Astrocyte of the cerebellum (primary cell): ENCODE results near the gene GLIS1.

Experiments used
- DNase-seq: peaks from one replicate; pipeline ENCODE4 v3.0.0-alpha.2; 2011; ENCODE audit warnings: low read depth
- H3K4me3 ChIP-seq: 2 replicates; pipeline ENCODE4 v1.5.1; 2011; ENCODE audit warnings: mild to moderate bottlenecking, low read depth, low read length, moderate library complexity
- CTCF ChIP-seq: IDR thresholded peaks from 2 replicates; pipeline ENCODE4 v1.5.1; 2012; ENCODE audit warnings: low read length, low read depth, moderate library complexity, mild to moderate bottlenecking; ENCODE audit errors: missing control alignments
- in situ Hi-C: cut with HindIII; loops from 2 replicates; pipeline ENCODE4 v1.10.0; 2017; ENCODE audit warnings: low sequenced_read_pairs

The GLIS1 gene

DNA sequence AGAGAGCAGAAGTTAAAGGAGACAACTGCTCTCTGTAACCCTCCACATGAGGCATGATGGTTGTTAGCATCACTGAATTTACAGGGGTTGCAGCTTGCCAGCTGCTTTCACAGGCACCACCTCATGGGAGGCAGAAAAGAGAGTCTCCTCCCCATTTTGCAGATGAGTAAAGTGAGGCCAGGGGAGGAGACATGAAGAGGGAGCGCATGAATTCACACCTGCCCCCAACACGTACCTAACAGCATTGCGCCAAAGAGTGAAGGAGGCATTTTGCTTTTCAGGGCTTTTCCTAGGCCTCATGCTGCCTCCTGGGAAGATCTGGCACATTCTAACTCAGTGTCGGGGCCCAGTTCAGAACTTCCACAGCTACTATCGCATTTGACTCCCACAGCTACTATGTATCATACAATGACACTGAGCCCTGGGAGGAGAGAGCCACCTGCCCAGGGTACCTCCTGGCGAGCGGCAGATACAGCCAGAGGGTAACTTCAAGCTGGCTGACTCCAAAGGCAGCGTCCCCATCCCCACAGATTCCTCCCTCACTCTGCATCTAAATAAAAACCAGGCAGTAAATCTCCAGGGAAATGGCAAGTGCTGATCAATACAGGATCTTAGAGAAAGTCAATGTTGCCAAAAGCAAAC lies 34.0 kb downstream of the GLIS1 start:
- in situ Hi-C loops, result no loop called here
- no peak for DNase-seq
- H3K4me3 ChIP-seq, result no peak overlapping the region
- TF ChIP-seq CTCF, result no peak

DNA sequence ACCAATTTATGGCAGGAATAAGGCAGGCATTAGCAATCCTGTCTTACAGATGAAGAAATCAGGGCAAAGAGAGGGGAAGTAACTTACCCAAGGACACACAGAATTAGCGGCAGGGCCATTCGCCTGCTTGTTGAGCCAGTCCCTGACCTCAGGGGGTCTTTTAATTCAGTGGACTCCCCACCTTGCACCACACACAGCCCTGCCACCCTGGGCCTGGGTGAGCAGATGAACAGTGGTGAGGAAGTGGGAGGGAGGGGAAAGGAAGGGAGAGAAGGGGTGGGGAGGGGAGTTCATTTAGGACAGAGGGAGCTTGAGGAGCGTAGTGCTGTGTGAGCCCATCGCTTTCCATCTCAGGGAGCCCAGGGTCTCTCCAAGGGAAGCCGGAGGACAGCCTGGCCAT lies 34.7 kb downstream of the GLIS1 start:
- no peak overlapping the region for H3K4me3 ChIP-seq

GRCh38 chr1:53703174-53703573 lies 35.8 kb downstream of the GLIS1 start:
- H3K4me3 ChIP-seq, result no peak overlapping the region
- no peak for DNase-seq
- TF ChIP-seq CTCF, result no peak
- in situ Hi-C loops, result no loop called here

More for the DNA sequence above, 34.7 kb downstream of the GLIS1 start:
- TF ChIP-seq CTCF, result no peak
- DNase-seq, result no peak
- in situ Hi-C loops, result no loop called here

DNA sequence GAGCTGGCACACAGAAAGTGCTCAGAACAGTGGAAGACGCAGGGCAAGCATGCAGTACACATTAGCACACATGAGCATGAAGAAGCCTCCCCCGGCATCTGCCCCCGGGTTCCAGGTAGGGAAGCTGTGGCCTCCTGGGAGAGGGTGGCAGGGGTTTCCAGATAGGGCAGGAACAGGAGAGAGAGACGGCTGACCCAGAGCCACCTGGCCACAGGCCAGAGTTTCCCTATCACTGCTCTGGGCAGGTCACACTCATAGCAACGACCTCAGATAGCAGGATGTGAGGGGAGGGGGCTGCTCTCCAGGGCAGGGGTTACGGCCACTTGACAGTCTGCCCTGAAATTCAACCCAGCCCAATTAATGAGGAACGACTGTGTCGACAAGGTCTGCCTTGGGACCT lies 36.6 kb downstream of the GLIS1 start:
- in situ Hi-C loops, result no loop called here
- DNase-seq, result no peak

DNA sequence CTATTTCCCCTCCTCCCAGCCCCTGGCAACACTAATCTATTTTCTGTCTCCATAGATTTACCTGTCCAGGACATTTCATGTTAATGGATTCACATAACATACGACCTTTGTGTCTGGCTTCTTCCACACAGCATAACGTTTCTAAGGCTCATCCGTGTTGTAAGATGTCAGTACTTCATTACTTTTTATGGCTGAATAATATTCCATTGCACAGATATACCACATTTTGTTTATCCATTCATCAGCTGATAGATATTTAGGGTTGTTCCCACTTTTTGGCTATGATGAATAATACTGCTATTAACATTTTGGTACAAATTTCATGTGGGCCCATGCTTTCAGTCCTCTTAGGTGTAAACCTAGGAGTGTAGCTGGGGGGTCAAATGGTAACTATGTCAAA lies 38.2 kb downstream of the GLIS1 start:
- no peak for DNase-seq
- TF ChIP-seq CTCF, result no peak
- H3K4me3 ChIP-seq, result no peak overlapping the region
- in situ Hi-C loops, result no loop called here

More for the DNA sequence above, 36.6 kb downstream of the GLIS1 start:
- no peak overlapping the region for H3K4me3 ChIP-seq
- no peak for TF ChIP-seq CTCF

GRCh38 chr1:53699981-53700380 lies 39.0 kb downstream of the GLIS1 start:
- TF ChIP-seq CTCF, result no peak
- in situ Hi-C loops, result no loop called here
- DNase-seq, result no peak
- H3K4me3 ChIP-seq, result no peak overlapping the region
